HG02970 (cell line): ENCODE measurements around the gene STRN4.
"Not testable (repeated sequence)": the region's sequence is repeated elsewhere in the genome, so short reads cannot be mapped to it uniquely, and the experiment has no call there.

Experiments
- ATAC-seq: cut with Tn5 transposase; IDR thresholded peaks from one replicate; pipeline ENCODE4 v1.9.1; 2021; ENCODE audit warnings: mild to moderate bottlenecking, moderate library complexity, moderate number of reproducible peaks; ENCODE audit not compliant: unreplicated experiment, low FRiP score

Gene STRN4

DNA sequence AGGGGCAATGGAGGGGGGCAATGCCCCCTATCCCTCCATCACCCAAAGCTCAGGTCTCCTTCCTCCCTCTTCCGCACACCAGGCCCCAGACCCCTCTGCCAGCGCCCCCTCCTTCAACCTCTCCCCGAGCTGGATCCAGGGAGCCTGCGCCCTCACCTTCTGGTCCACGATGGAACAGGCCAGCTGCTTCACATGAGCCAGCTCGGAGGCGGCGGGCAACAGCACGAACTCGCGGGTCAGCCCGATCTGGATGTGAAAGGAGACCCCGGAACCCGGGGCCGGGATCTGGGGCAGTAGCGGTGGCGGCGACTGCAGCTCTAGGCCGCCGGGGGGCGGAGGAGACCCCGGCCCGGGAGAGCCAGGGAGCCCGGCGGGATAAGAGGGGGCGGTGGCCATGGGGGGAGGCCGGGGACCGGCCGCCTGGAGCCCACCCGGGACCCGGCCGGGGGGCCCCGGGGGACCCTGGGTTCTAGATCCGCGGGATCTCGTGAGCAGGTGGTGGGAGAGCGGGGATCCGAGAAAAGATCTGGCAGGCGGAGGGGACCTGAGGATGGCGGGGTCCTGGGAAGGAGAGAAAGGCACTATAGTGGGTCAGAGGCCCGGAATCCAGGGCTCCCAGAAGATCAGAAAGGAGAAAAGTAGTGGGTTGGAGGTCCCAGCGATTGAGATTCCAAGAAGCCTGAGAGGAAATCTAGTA, 30.1 kb downstream of the STRN4 start:
- ATAC-seq, result no peak

DNA sequence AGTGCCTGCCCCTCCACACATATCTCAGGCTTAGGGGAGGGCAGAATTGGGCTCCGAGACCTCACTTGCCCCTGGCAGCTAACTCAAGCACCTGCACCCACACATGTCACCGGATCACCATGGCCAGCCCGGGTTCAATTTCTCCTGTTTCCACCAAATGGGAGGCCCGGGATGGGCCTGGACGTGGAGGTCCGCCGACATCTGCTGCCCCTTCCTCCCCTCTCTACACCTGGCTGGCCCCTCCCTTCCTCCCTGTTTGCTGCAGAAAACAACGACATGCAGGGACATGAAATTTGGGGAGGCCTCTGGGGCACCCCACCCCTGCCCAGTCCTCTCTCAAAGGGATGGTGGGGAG, 30.7 kb downstream of the STRN4 start:
- no peak for ATAC-seq

DNA sequence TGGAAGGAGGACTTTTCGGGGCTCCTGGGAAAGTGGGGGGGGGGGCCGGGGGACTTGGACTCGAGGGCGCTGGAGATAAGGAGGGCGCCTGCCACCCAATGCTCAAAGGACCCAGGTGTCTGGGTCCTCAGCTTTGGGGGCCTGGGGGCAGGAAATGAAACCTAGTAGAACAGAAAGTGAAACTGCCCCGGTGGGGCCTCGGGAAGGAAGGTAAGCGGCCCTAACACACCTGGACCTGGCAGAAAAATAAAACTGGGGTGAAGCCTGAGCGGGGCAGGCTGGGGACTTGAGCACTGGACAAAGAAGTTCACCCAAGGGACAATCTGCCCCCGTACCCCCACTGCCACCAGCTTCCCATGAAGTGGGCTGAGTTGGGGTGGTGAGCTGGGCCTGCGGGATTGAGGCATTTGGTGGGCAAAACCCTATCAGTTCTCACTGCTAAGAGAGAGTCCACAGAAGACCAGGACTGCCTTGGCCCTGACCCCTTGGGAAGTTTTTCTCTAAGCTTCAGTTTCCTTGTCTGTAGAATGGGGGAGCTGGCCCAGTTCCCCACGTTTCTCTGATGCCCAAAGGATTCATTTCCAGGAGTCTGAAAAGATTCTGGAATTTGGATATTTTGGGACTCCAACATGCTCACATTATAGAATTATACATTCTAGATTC, 31.7 kb downstream of the STRN4 start:
- no peak for ATAC-seq

DNA sequence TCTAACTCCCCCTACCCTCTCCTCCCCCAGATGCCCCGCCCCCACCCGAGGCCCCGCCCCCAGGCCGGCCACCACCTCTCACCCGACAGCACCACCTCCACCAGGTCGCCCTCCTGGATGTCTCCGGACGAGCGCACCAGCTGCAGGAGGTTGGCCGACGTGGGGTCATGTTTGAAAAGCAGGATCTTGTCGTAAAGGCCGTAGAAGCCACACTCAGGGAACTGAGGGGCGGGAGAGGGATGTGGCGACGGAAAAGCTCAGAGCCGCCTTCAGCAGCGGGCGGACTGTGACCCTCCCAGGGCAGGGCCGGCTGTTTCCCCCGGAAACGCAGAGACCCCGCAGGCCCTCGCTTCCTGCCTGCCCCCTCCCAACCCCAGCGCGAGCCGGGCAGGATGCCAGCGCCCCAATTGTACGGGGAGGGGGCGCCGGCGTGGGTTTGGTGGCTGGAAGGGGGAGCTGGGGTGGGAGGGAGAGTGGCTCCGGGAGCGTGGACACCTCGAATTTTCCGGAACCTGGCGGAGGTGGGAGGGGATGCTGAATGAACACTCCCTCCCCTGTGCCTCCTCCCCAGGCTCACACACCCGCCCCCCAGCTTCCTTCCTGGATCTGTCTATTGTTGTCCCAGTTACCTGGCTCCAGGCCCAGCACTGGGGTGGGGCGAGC, 32.3 kb downstream of the STRN4 start:
- ATAC-seq, result no peak

DNA sequence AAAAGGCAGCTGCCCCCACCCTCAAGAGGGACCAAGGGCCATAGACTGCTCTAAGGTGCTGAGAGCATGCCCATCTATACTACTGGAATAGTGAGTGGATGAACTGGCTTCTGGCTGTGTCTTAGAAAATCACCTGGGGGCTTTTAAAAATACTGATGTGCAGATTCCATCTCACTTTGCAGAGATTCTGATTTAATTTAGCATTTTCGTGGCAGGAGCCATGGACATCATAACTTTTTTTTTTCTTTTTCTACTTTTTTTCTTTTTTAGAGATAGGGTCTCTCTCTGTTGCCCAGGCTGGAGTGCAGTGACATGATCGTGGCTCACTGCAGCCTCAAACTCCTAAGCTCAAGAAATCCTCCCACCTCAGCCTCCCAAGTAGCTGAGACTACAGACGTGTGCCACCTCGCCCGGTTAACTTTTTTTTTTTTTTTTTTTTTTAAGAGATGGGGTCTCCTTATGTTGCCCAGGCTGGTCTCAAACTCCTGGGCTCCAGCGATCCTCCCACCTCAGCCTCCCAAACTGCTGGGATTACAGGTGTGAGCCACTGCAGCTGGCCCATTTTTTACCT, 33.4 kb downstream of the STRN4 start:
- not testable (repeated sequence) for ATAC-seq

DNA sequence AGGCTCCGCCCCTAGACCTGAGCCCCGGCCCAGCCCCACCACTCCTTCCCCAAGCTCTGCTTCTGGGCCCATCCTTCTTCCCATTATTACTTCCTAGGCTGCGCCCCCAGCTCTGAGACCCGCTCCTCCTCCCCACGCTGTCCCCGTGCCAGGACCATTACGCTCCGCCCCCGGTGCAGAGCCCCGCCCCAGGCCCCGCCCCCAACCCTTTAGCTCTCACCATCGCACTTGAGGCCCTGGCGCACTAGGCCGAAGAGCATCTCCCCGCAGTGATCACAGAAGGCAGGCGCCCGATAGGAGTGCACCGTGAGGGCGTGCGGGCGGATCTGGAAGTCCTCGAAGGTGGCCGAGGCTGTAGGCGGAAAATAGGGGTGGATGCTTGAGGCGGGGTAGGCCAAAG, 35.6 kb downstream of the STRN4 start:
- no peak for ATAC-seq

DNA sequence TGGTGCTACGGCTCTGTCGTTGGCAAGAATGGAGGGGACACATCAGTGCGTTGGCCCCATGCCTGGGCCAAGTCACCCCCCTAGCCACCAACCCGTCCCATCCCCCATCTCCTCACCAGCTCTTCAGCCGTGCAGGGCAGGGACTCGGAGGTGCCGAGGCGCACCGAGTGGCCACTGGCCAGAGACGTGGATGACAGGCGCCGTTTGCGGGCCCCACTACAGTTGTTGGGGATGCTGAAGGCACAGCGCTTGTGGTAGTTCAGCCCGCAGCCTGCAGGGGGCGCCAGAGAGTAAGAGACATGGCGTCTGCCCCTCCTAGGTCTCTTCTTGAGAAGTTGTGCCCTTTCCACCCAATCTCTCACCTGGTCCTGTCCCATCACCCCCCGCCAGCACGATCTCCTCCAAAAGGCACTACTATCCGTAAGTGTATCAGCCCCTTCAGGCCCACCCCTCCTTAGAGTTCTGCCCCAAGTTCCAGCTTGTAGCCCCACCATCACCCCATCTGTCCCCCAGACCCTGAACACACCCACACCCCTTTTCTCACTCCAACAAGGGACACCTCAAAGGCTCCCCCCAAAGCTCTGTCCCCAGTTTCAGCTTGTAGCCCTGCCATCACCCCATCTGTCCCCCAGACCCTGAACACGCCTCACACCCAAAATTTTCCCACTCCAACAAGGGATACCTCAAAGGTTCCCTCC, 41.7 kb downstream of the STRN4 start:
- no peak for ATAC-seq

DNA sequence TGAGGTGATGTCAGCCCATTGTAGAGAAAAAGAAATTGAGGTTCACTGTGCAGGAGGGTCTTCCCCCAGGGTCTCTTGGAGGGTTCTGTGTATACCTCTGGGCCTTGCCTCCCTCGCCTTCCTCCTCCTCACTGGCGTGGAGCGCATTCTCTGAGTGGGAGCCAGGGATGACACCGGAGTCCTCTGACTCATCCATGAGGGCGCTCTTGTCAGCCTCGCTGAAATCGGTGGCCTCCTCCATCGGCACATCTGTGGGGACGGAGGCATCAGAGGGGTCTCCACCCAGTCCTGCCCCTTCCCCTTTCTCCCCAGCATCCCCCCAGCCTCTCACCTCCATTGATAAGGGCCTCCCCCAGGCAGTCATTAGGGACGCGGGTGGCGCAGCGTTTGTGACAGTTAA, 45.5 kb downstream of the STRN4 start:
- no peak for ATAC-seq

DNA sequence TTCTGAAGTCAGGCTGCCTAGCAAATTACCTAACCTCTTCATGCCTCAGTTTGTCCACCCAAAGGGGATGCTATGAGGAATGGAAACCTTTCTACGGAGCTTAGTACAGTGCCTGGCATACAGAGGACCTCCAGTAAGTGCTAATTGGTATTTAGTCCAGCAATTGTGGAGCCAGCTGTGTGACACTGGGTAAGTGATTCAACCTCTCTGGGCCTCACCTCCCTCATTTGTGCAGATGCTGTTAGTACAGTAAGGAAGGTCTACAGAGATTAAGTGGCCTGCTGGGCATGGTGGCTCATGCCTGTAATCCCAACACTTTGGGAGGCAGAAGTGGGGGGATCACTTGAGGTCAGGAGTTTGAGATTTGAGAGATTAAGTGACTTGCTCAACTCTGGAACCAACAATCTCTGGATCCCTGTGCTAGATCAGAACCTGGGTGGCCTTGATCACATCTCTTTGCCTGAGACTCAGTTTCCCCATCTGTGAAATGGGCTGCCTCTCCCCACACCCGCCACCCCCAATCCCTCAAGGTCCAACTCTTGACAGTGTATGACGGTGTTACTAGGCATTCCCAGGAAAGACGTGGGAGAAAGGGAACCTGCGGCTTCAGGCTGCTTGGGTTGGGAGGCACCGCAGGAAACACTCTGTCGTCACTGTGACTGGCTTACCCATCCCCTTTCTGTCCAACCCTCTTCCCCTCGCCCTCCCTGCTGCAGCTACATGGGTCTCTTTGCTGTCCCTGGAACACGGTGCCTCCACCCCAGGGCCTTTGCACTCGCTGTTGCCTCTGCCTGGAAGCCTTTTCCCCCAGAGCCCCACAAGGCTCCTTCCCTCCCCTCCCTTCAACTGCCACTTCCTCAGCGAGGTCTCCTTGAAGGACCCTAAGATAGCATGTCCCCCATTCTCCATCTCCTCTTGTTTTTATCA, 47.6 kb downstream of the STRN4 start:
- no peak for ATAC-seq

DNA sequence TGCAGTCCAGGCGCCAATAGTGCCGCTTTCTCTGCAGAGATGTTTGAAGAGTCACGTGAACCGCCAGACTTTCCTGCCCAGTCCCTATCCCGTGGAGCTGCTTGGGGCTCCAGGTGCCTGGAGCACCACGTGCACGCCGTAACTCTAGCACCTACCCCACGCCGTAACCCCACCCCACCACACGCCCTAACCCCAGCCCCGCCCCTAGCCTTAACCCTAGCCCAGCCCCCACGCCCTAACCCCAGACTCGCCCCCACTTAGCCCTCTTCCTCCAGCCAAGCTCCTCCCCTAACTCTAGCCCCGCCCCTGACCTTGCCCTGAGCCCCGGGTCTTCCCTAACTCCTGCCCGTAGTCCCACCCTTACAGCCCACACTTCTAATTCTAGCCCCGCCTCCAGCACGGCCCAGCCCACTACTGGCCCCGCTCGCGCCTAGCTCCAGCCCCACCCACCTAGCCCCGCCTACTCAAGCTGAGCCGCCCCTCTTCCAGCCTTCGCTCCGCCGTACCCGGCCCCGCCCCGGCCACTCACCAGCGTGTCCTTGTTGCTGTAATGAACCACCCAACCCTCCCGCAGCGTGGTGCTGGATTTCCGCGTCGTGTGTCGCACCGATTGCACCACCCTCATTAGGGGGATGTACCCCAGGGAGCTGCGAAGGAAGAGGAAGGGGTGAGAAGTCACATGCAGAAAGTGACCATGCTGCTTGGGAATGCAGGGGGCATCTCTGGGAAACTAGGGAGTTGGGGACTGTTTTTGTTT, 48.9 kb downstream of the STRN4 start:
- no peak for ATAC-seq

DNA sequence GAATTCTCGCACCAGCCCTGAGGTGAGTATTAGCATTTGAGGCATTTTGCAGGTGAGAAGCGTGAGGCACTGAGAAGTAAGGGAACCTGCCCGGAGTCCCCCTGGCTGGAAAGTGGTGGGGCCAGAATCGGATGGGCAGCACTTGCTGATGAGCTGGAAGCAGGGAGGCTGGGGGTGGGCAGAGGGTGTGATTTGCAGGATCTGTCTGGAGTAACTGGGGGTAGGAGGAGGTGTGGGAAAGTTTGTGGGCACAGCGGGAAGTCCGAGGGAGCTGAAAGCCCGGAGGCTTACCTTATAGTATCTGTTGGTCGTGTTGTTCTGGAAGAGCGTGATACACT, 49.4 kb downstream of the STRN4 start:
- ATAC-seq, result no peak

DNA sequence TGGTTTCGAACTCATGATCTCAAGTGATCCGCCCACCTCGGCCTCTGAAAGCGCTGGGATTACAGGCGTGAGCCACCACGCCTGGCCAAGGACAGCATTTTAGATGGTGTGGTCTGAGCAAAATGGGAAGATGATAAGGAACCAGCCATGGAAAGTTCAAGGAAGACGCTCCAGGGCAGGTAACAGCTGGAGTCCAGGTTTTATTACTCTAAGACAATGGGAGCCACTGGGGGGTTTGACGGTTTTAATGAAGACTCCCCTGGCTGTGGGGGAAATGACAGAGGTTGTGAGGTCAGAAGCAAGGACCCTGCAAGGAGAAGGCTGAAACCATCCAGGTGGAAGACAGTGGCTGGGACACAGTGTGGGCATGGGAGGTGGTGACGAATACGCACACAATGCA, 50.2 kb downstream of the STRN4 start:
- ATAC-seq, result no peak

DNA sequence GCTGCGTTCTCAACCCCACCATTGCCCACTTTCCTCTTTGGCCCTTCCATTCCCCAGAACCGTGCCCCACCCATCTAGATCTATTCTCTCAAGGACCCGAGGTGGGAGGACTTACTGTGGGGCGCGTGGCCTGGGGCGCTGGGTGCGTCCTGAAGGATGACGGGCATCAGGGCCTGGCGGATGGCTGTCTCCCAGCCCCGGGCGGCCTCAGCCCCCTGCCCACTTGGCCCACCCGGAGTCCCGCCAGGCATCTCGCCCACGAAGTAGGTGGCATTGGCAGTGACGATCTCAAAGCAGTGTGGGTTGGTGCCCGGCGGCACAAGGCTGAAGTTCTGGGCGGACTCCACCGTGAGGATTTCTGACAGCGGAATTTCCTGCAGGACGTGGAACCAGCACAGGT, 52.5 kb downstream of the STRN4 start:
- ATAC-seq, result no peak

DNA sequence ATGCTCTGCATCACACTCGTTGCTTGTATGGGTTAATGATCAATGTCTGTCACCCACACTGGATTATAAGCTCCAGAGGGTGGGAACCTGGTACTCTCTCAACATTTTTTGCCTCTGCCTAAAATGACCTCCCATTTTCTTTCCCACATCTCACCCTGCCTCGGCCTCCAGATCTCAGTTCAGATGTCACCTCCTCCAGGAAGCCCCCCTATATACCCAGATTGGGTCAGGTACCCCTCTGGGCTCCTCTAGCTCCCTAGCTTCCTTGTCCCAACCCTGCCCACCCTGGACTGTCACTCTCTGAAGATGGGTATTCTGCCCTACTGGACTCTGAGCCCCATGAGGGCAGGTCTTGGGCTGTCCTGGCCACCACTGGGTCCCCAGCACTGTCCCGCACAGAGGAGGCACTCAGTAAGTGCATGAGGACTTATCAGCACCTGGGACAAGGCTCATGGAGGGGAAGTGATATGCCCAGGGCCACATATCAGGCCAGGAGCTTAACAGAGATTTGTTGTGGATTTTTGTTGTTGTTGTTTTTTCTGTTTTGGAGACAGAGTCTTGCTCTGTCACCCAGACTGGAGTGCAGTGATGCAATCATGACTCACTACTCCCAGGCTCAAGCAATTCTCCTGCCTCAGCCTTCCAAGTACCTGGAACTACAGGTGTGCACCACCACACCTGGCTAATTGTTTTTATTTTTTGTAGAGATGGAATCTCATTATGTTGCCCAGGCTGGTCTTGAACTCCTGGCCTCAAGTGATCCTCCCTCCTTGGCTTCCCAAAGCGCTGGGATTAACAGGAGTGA, 53.1 kb downstream of the STRN4 start:
- no peak for ATAC-seq

DNA sequence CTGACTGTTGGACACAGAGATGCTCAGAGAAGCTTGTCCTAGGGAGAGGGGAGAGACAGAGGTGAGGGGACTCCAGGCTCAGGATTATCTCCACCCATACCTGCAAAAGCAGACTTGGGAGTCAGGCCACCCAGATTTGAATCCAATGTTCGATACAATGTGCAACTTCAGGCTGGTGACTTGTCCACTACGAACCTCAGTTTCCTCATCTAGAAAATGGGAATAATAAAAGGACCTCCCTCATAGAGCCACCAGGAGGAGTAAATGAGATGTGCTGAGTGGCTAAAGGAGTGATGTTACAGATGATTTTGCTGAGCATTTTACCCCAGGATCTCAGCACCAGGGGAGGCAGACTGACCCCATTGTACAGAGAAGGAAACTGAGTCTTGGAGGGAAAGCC, 54.3 kb downstream of the STRN4 start:
- ATAC-seq, result no peak

DNA sequence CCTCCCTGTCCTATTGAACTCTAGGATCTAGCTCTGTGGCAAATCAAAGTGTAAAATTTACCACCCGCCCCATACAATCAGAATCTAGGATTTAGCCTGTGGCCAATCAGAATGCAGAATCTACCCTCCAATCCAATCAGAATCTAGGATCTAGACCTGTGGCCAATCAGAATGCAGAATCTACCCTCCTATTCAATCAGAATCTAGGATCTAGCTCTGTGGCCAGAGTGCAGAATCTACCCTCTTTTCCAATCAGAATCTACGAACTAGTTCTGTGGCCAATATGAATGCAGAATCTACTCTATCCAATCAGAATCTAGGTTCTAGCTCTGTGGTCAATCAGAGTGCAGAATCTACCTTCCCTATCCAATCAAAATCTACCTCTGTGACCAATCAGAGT, 55.1 kb downstream of the STRN4 start:
- ATAC-seq, result no peak

DNA sequence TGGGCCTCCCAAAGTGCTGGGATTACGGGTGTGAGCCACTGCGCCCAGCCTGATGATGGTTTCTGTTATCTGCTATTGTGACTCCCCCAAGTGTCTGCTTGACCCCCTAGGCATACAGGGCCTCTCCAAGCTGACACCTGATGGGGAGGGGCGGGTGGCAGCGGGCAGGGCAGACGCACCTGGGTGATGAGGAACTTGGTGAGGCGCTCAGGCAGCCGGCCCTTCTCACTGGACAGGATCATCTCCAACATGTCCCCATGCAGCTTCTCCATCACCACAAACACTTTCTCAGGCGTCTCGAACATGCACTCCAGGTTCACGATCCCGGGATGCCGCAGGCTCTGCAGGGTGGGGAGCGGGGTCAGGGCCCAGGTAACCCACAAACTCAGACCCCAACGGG, 56.9 kb downstream of the STRN4 start:
- ATAC-seq, result no peak

DNA sequence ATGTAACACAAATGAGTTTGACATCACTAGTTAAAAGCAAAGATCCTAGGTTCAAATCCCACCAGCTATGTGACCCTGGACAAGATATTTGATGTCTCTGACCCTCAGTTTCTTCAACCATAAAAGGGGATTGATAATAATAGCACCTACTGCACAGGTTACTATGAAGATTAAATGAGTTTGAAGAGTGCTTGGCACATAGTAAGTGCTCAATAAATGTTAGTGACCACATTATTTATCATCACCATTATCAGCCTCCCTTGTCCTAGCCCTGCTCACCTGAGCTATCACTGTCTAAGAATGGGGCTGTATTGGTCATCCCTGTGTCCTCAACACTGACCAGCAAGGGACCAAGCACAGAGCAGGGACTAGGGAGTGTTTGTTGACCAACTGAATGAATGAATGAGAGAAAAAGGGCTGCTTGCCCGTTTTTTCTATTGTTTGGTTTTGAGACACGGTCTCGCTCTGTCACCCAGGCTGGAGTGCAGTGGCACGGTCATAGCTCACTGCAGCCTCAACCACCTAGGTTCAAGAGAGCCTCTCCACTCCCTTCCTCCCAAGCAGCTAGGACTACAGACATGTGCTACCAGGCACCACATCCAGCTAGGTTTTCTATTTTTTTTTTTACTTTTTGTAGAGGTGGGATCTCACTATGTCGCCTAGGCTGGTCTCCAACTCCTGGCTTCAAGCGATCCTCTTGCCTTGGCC, 58.7 kb downstream of the STRN4 start:
- ATAC-seq, result no peak
